Hepatocyte (in vitro differentiated cells): ENCODE measurements around the gene LCE1F.

Experiments used
- EZH2 ChIP-seq: fragments of 200-600 bp; sonication (generic); IDR thresholded peaks from 2 replicates; pipeline ENCODE4 v1.6.1; 2016; ENCODE audit warnings: antibody characterized with exemption, mild to moderate bottlenecking, borderline replicate concordance
- TF ChIP-seq, protein P1 (sequence below): fragments of 200-600 bp; sonication (generic); IDR thresholded peaks from 2 replicates; pipeline ENCODE4 v1.5.1; 2016; ENCODE audit warnings: antibody characterized with exemption, mild to moderate bottlenecking; ENCODE audit not compliant: poor library complexity

DNA sequence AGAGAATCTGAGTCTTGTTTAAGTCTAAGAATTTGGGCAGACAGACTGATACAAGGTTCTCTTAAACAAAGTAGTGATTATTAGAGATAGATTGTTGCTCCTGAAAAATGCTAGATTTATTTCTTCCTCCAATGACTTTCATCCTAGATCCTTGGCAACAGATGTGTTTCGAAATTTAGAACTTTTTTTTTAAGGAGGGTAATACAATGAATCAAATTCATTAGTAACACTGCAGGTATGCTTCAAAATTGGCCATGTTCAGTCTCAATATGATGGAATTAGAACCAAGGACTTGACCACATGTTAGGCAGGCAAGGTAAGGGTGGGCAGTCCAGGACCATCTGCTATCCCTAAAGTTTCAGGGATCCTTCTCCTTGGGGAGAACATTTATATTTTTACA, 4.5 kb upstream of the LCE1F start:
- TF ChIP-seq, protein P1, sequence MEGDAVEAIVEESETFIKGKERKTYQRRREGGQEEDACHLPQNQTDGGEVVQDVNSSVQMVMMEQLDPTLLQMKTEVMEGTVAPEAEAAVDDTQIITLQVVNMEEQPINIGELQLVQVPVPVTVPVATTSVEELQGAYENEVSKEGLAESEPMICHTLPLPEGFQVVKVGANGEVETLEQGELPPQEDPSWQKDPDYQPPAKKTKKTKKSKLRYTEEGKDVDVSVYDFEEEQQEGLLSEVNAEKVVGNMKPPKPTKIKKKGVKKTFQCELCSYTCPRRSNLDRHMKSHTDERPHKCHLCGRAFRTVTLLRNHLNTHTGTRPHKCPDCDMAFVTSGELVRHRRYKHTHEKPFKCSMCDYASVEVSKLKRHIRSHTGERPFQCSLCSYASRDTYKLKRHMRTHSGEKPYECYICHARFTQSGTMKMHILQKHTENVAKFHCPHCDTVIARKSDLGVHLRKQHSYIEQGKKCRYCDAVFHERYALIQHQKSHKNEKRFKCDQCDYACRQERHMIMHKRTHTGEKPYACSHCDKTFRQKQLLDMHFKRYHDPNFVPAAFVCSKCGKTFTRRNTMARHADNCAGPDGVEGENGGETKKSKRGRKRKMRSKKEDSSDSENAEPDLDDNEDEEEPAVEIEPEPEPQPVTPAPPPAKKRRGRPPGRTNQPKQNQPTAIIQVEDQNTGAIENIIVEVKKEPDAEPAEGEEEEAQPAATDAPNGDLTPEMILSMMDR, result no peak
- TF ChIP-seq EZH2, result no peak
